HG03432 (cell line): Measurements from ENCODE around the gene NKAPL.
A peak's percentile ranks its signal among the peaks of the same experiment; 100 is the strongest.

ENCODE experiments used
- ATAC-seq: cut with Tn5 transposase; IDR thresholded peaks from one replicate; pipeline ENCODE4 v1.9.1; 2021; ENCODE audit warnings: mild to moderate bottlenecking, moderate library complexity; ENCODE audit not compliant: unreplicated experiment

NKAPL gene

GRCh38 chr6:28258877-28259777 lies at the start of gene NKAPL:
Gene NKAPL (plus strand): TSS chr6:28259297. CDS start chr6:28259372, 75 bp downstream.
- no peak for ATAC-seq

DNA sequence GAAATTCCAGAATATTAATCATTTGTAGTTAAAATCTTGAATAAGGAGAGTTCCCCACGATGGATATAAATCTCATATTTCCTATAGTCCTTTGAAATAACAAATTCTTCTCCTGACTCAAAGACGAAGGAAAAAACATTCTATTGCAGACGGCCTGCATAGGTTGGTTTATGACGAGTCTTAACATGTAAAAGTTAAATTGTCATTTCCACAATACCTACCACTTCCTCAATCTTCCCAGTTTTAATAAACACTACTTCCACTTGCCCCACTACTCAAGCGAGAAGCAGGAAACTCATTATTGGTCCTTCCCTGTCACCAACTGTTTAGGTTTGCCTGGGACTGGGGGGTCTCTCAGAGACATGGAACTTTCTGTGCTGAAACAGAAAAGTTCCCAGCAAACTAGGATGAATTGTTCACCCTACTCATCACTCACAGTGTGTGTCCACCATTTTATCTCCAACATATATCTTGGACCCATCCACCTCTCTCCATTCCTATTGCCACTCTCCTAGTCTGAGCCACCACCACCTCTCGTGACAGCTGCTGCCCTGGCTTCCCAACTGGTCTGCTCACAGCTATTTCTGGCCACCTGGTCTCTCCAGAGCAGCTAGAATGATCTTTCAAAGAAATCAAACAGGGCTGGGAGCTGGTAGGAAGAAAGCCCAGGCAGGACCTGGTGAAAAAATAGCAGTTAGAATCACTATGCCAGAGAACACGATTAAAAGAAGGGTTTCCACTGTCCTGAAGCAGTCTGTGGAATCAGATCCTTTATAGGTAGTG lies 49.2 kb upstream of the NKAPL start:
- no peak for ATAC-seq

DNA sequence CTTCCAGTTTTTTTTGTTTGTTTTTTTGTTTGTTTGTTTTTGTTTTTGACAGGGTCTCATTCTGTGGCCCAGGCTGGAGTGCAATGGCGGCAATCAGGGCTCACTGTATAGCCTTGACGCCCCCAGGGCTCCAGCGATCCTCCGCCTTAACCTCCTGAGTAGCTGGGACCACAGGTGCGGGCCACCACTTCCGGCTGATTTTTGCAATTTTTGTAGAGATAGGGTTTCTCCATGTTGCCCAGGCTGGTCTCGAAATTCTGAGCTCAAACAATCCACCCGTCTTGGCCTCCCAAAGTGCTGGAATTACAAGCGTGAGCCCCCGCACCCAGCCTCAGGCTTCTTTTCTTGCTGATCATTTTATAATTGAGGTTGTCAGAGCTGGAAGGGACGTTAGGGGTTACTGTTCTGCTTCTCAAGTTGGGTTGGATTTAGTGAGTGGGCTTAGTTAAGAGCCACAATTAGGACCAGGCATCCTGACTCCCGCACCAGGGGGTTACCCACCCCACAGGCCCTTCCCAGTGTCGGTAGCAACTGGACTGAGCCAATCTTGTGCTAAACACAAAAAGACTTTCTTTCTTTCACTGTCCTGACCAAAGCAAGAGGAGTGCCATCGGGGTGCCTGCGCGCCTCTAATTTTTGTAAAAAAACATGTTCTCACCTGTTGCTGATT lies 47.1 kb upstream of the NKAPL start:
- peak; percentile 31 for ATAC-seq

DNA sequence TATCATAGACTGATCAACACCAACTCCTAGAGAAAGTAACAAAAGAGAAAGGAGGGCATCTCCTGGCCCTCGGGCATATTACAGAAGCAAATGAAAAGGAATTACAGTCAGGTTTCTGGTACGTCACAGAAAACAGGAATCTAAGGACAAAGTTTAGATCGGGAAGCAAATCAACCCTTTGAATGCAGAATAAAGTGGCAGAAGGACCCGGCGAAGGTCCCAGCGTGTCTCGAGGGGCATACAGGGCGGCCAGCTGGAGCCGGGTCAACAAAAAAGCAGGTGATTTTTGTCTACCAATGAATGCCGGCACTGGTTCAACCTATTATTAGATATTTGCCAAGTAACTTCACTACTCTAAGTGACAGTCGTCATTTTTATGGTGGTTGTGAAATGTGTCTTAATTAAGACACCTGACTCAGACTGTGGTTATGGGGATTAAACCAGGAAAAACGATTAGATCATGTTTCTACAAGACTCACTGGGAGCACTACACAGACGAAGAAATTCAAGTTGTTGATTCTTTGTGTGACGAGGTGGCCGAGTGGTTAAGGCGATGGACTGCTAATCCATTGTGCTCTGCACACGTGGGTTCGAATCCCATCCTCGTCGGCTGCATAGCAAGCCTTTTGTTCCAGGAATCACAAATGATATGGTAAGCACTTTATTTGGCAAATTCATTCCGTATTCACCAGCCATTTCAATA lies 46.4 kb upstream of the NKAPL start:
- peak; percentile 57 for ATAC-seq

GRCh38 chr6:28213213-28213523 lies 45.9 kb upstream of the NKAPL start:
- ATAC-seq, result no peak

GRCh38 chr6:28215425-28215824 lies 43.7 kb upstream of the NKAPL start:
- no peak for ATAC-seq

DNA sequence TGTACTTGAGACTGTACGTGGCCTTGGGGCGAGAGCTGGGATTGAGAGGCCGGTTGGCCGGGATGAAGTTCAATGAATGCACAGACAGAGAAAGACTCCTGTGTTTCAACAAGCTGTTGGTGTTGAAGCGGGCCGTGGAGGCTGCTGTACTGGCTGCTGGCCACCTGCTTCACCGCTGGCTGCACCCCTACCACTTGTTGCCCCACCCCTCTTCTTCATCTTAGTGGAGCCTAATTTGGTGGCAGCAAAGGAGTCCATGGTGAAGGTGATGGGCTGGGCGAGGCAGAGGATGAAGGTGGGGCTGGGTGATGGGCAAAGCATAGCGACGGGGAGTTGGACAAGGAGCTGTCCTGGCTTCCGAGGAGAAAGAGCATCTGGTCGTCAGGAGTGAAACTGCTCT lies 41.2 kb upstream of the NKAPL start:
- ATAC-seq, result no peak

- peak; percentile 78 for ATAC-seq
These were observed 40.5 kb upstream of the NKAPL start for GRCh38 chr6:28218312-28219248.

- no peak for ATAC-seq
These were observed 38.6 kb upstream of the NKAPL start for GRCh38 chr6:28220257-28221133.

DNA sequence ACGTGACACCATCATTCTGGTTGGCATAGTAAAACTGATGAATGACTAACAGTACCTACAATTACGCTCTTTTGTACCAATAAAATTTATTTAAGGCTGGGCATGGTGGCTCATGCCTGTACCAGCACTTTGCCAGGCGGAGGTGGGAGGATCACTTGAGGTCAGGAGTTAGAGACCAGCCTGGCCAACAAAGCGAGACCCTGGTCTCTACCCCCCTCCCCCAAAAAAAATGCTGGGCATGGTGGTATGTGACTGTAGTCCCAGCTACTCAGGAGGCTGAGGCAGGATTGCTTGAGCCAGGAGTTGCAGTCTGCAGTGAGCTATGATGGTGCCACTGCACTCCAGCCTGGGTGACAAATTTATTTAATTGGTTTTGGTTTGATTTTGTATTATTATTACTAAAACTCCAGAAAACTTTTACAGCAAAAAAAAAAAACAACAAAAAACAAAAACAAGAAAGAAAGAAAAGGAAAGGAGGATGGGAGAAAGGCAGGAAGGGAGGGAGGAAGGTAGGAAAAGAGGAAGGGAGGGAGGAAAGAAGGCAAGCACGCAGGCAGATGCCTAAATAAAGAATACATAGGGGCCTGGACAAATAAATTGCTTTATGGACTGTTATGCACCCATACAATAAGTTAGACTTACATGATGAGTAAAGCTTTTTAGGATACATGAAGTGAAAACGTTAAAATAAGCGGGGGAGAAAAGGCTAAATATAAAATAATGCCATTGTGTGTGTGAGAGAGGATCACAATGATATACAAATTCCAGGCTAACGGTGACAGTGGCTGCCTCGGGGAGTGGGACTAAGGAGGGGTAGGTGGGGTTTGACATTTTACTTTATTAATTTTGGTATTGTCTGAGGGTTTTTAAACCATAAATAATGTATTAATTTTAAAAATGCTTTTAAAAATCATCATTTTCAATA lies 34.7 kb upstream of the NKAPL start:
- peak; percentile 12 for ATAC-seq

DNA sequence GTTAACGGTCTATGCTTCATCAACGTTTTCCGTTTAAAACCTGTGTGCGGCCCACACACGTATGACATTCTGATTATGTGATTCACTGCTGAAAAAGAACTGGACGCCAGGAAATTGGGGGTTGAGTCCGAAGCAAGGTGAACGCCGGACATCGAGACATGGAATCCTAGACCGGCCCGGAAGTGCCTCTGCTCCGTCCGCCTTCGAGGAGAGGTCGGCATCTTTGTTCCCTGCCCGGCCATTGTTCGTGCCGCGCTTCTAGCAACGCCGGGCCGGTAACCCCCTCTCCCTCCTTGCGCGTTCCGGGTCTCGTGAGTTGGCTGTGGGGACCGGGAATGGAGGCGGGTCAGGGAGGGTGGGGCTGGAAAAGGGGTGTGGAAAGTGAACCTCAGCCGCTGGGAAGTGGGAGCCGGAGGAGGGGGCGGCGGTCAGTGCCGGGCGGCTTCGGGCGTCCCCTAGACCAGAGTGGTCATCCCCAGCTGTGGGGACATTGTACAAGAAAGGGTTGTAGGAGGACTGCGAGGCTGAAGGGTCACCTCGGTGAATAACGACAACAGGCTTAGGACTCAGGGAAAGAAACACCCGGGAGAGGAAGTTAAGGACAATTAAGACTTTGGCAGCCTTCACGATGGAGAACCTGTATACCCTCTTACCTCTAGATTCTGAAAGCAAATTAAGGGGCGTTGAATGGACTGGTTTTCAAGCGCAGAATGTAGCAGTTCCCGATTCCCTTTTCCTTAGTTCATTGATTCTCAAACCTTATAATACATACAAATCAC lies 33.9 kb upstream of the NKAPL start, which contains the start of gene ZSCAN9:
Gene ZSCAN9, plus strand, starts transcription at position 220 of the 779 bp plus-strand sequence. CDS start 1,810 bp downstream, outside the sequence.
- peak; percentile 93 for ATAC-seq

GRCh38 chr6:28226460-28226859 lies 32.6 kb upstream of the NKAPL start:
- ATAC-seq, result no peak

DNA sequence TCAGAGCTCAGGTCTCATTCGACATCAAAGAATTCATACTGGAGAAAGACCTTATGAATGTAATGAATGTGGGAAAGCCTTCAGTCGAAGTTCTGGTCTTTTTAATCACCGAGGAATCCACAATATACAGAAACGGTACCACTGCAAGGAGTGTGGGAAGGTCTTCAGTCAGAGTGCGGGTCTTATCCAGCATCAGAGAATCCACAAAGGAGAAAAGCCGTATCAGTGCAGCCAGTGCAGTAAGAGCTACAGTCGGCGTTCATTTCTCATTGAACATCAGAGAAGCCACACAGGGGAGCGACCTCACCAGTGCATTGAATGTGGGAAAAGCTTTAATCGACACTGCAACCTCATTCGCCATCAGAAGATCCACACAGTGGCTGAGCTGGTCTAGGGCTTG lies 26.3 kb upstream of the NKAPL start:
- no peak for ATAC-seq

- ATAC-seq, result no peak
These were observed 23.1 kb upstream of the NKAPL start for GRCh38 chr6:28235912-28236452.

- no peak for ATAC-seq
These were observed 19.5 kb upstream of the NKAPL start for GRCh38 chr6:28239636-28240035.

GRCh38 chr6:28240471-28240870 lies 18.6 kb upstream of the NKAPL start:
- ATAC-seq, result no peak

GRCh38 chr6:28243946-28244345 lies 15.2 kb upstream of the NKAPL start:
- ATAC-seq, result no peak
